DND-41 (cell line): ENCODE data around the gene RNF213.

ENCODE experiments used
- CTCF ChIP-seq: IDR thresholded peaks from 2 replicates; pipeline ENCODE4 v1.5.1; 2012; ENCODE audit warnings: borderline replicate concordance, low read length, moderate library complexity, mild to moderate bottlenecking; ENCODE audit not compliant: poor library complexity, severe bottlenecking; ENCODE audit errors: extremely low read depth
- EZH2 ChIP-seq: IDR thresholded peaks from 3 replicates; pipeline ENCODE4 v1.6.1; 2012; ENCODE audit warnings: borderline replicate concordance, low read depth, mild to moderate bottlenecking, moderate library complexity, low read length, inconsistent platforms; ENCODE audit not compliant: severe bottlenecking

- TF ChIP-seq CTCF (no peak), EZH2 (no peak)
Observed at GRCh38 chr17:80295559-80295958, 34.9 kb downstream of the RNF213 start.
